Measurements from ENCODE around the gene PINK1. TPM values are rescaled to one million over a fixed set of nuclear protein-coding genes. Genes with fewer than 3 reads are reported as not detected.

The PINK1 gene
- total RNA-seq, 4 donors from 2014 or later = 175 to 330 (median 242) TPM

- TF ChIP-seq POLR2AphosphoS5 (IDR thresholded peaks at IDR 0.05) (no peak), POLR2A (IDR thresholded peaks at IDR 0.05; ENCODE audit: low read depth) (no peak), EP300 (IDR thresholded peaks at IDR 0.05) (no peak), CTCF (IDR thresholded peaks at IDR 0.05) (no peak)
Measured at GRCh38 chr1:20615946-20616846, 17.1 kb upstream of the PINK1 start.

DNA sequence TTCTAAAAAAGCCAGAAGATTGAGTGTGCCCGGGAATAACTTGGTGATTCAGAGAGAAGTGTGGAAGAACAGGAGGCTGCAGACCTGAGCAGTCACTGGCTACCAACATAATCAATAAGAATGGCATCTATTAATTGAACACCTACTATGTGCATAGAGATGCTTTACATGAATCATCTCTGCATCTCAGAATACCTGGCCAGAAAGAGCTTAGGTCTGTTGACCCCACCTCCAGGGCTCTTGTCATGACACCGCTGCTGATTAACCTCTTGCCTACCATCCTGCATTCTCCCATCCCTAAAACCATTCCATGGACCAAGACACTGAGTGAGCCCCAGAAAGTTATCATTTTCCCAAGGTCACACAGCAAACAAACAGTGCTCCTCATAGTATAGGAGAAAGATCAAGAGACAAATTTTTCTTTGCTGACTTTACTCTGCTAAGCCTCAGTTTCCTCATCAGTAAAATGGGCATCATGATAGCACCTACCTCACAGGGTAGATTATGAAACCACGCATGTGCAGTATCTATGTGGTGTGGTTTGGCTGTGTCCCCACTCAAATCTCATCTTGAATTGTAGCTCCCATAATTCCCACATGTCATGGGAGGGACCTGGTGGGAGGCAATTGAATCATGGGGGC is 16.3 kb upstream of the PINK1 start:
- WGBS = 75% methylated on average over 3 of the region's 3 CpGs
- H3K27ac ChIP-seq (replicated peaks in 1 of 4) = peak overlapping the region in 2 of 4 donors; percentile 54 to 55
- H3K4me1 ChIP-seq = peaks cover 18 to 28% (median 25%) of the 10 kb centered on the region in 4 donors
- peak overlapping the region in 2 of 4 donors; percentile 7 to 10 for H3K4me3 ChIP-seq
- intact Hi-C loops (cut with DNase I) = no loop called here
- no peaks in the 10 kb centered on the region for H3K36me3 ChIP-seq
- no peaks in the 10 kb centered on the region for H3K9me3 ChIP-seq
- TF ChIP-seq POLR2A (IDR thresholded peaks at IDR 0.05; ENCODE audit: low read depth) = no peak
- TF ChIP-seq CTCF (IDR thresholded peaks at IDR 0.05) = no peak
- no peak for TF ChIP-seq POLR2AphosphoS5 (IDR thresholded peaks at IDR 0.05)
- TF ChIP-seq EP300 (IDR thresholded peaks at IDR 0.05) = no peak
- DNase-seq (ENCODE audit: extremely low spot score) = no peak
- no peaks in the 10 kb centered on the region for H3K27me3 ChIP-seq

More at GRCh38 chr1:20615946-20616846, 17.1 kb upstream of the PINK1 start:
- no peaks in the 10 kb centered on the region for H3K9me3 ChIP-seq
- H3K4me1 ChIP-seq = peaks cover 18 to 28% (median 25%) of the 10 kb centered on the region in 4 donors
- 53% methylated on average over 20 of the region's 20 CpGs for WGBS
- H3K36me3 ChIP-seq = no peaks in the 10 kb centered on the region
- intact Hi-C loops (cut with DNase I) = loop anchor here (2.0 kb wide), 1 partner anchor 17 kb away; the partner anchor contains the start of gene PINK1
- peak overlapping the region in 2 of 4 donors; percentile 7 to 10 for H3K4me3 ChIP-seq
- peak overlapping the region in 2 of 4 donors; percentile 54 to 55 for H3K27ac ChIP-seq (replicated peaks in 1 of 4)
- H3K27me3 ChIP-seq = no peaks in the 10 kb centered on the region
- no peak for DNase-seq (ENCODE audit: extremely low spot score)

DNA sequence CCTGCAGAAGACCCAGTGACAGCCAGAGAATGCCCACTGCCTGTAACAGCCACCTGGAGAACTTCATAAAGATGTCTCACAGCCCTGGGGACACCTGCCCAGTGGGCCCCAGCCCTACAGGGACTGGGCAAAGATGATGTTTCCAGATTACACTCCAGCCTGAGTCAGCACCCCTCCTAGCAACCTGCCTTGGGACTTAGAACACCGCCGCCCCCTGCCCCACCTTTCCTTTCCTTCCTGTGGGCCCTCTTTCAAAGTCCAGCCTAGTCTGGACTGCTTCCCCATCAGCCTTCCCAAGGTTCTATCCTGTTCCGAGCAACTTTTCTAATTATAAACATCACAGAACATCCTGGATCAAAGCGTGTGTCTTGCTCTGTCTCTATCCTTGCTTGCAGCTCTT is 14.7 kb upstream of the PINK1 start:
- peak overlapping the region in 1 of 4 donors; percentile 14 for H3K27ac ChIP-seq (replicated peaks in 1 of 4)
- H3K9me3 ChIP-seq = no peaks in the 10 kb centered on the region
- peaks cover 13 to 21% (median 19%) of the 10 kb centered on the region in 4 donors for H3K4me1 ChIP-seq
- no peak for DNase-seq (ENCODE audit: extremely low spot score)
- 40% methylated on average over 4 of the region's 4 CpGs for WGBS
- no peaks in the 10 kb centered on the region for H3K36me3 ChIP-seq
- no peaks in the 10 kb centered on the region for H3K27me3 ChIP-seq
- H3K4me3 ChIP-seq = no peak overlapping the region
- intact Hi-C loops (cut with DNase I) = no loop called here
- TF ChIP-seq EP300 (IDR thresholded peaks at IDR 0.05) (no peak), POLR2AphosphoS5 (IDR thresholded peaks at IDR 0.05) (no peak), CTCF (IDR thresholded peaks at IDR 0.05) (no peak), POLR2A (IDR thresholded peaks at IDR 0.05; ENCODE audit: low read depth) (no peak)

DNA sequence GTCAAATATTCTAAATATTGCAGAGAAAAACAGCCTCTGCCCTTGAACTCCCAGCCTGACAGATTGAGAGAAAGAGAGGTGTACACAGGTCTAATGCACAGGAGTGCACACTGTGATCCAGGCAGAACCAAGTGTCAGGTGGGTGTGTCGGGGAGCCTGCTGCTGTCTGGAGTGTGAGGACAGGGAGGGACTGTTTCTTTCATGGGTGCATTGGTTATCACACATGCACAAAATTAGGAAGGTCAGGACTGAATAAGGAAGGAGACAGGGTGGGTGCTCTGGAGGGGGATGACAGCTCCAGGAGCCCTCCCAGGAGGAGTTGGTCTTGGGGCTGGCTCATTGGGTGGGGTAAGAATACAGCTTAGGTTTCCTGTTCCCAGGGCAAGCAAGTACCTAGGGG is 13.3 kb upstream of the PINK1 start:
- TF ChIP-seq POLR2A (IDR thresholded peaks at IDR 0.05; ENCODE audit: low read depth) (no peak), POLR2AphosphoS5 (IDR thresholded peaks at IDR 0.05) (no peak), EP300 (IDR thresholded peaks at IDR 0.05) (no peak), CTCF (IDR thresholded peaks at IDR 0.05) (no peak)
- H3K27ac ChIP-seq (replicated peaks in 1 of 4) = no peak overlapping the region
- no peak overlapping the region for H3K4me3 ChIP-seq
- H3K9me3 ChIP-seq = no peaks in the 10 kb centered on the region
- no peak for DNase-seq (ENCODE audit: extremely low spot score)
- WGBS = 100% methylated on average over 1 of the region's 1 CpG
- H3K27me3 ChIP-seq = peaks cover 0 to 2% (median 0%) of the 10 kb centered on the region in 4 donors
- no peaks in the 10 kb centered on the region for H3K36me3 ChIP-seq
- intact Hi-C loops (cut with DNase I) = no loop called here
- peaks cover 5 to 14% (median 10%) of the 10 kb centered on the region in 4 donors for H3K4me1 ChIP-seq
